NCI-H510A treated with DMSO at 0.1 percent for 48 hours (cell line): Measurements from ENCODE around the gene KCNN2.

Source experiments
- DNase-seq: peaks from one replicate; lab custom pipeline; 2025; lab: John Stamatoyannopoulos, UW

The KCNN2 gene

GRCh38 chr5:114544561-114544960 is 182.7 kb downstream of the KCNN2 start:
- DNase-seq, result no peak
